Stomach (tissue), 9 donors: ENCODE measurements around the gene KLC3. TPM values are rescaled to one million over a fixed set of nuclear protein-coding genes. Genes with fewer than 3 reads are reported as not detected.

ENCODE experiments used
- DNase-seq, 2 donors: peaks; one replicate each; pipeline versions ENCODE4 v3.0.0 to v3.0.0-alpha.2; 2013 to 2019
- H3K27ac ChIP-seq, 5 donors: fragments of 200-600 bp in 4 of 5; sonication (generic) in 4 of 5; one replicate each; pipeline ENCODE4 v1.5.1; 2013 to 2019; ENCODE audit warnings: mild to moderate bottlenecking in 1 of 5, moderate library complexity in 1 of 5
- H3K27me3 ChIP-seq, 3 donors: fragments of 200-600 bp; sonication (generic); one replicate each; pipeline ENCODE4 v1.5.1; 2017 to 2019; ENCODE audit warnings: mixed run types in 1 of 3
- H3K36me3 ChIP-seq, 4 donors: fragments of 200-600 bp; sonication (generic); 1 replicate in 3 of 4; 2 replicates in 1 of 4; pipeline ENCODE4 v1.5.1; 2016 to 2019
- H3K4me1 ChIP-seq, 4 donors: fragments of 200-600 bp; sonication (generic); one replicate each; pipeline ENCODE4 v1.5.1; 2016 to 2019
- H3K4me3 ChIP-seq, 4 donors: fragments of 200-600 bp; sonication (generic) in 3 of 4; one replicate each; pipeline ENCODE4 v1.5.1; 2016 to 2019; ENCODE audit warnings: mild to moderate bottlenecking in 1 of 4
- H3K9me3 ChIP-seq, 4 donors: fragments of 200-600 bp; sonication (generic); one replicate each; pipeline ENCODE4 v1.5.1; 2016 to 2019
- CTCF ChIP-seq, 7 experiments: fragments of 450-650 bp in 4 of 7; fragments of 200-600 bp in 3 of 7; sonication (generic) in 3 of 7; IDR thresholded peaks; one replicate each; pipeline ENCODE4 v1.5.1; 2016 to 2019; ENCODE audit warnings: antibody characterized with exemption in 7 of 7, control low read depth in 2 of 7, mild to moderate bottlenecking in 1 of 7
- EP300 ChIP-seq: sonication (generic); formaldehyde crosslinking; IDR thresholded peaks from one replicate; pipeline ENCODE4 v1.6.1; 2017; ENCODE audit warnings: antibody characterized with exemption
- POLR2A ChIP-seq, 4 donors: fragments of 450-650 bp; IDR thresholded peaks; one replicate each; pipeline ENCODE4 v1.6.1; 2016; ENCODE audit warnings: antibody characterized with exemption in 4 of 4, control low read depth in 2 of 4, mild to moderate bottlenecking in 1 of 4, moderate library complexity in 1 of 4
- POLR2AphosphoS5 ChIP-seq, 3 donors: sonication (generic); formaldehyde crosslinking; IDR thresholded peaks; one replicate each; pipeline ENCODE4 v1.6.1; 2016; ENCODE audit warnings: antibody characterized with exemption in 3 of 3
- WGBS, 5 donors: extraction: QIAGEN DNeasy Blood & Tissue Kit in 3 of 5; methylation state at CpG; one replicate each; pipeline versions ENCODE4 v1.1.5 to v1.1.7; 2013 to 2018; 5-methylcytosine and 5-hydroxymethylcytosine counted together
- intact Hi-C: fragments of 100-400 bp; cut with DNase I; formaldehyde crosslinking; loops from one replicate; pipeline ENCODE4 v1.15.1; 2023; ENCODE audit warnings: low total_unique reads
- polyA plus RNA-seq, 3 donors: library from polyadenylated mRNA; stranded (reverse); fragments of 200-250 nt; gene quantifications; one replicate each; pipeline ENCODE4 v1.2.3, GENCODE V29; 2013
- total RNA-seq, 5 donors: library from RNA; depleted of rRNA; stranded (reverse); fragments of >200 nt; gene quantifications; one replicate each; pipeline versions ENCODE4 v1.1.0 to v1.2.3, GENCODE V29; 2014 to 2016
- donor health status: healthy with polysubstance abuse.
- donor health status: Bipolar disorder and iron deficiency.
- donor health status: healthy.

Gene KLC3
- total and polyA plus RNA-seq, 8 donors = 0.61 to 7.0 (median 0.99) TPM; not detected in 4

DNA sequence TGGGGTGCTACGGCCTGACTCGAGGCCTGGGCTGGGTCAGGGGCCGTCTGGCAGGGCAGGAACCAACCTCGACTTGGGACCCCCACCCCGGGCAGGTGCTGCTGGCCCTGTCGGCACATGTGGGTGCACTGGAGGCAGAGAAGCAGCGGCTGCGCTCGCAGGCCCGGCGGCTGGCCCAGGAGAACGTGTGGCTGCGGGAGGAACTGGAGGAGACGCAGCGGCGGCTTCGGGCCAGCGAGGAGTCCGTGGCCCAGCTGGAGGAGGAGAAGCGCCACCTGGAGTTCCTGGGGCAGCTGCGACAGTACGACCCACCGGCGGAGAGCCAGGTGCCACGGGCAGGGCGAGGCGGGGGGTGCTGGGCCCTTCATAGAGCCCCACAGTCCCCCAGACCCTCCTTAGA, 5.9 kb downstream of the KLC3 start:
- no peak for TF ChIP-seq POLR2AphosphoS5 (IDR thresholded peaks at IDR 0.05)
- no peak for TF ChIP-seq CTCF (IDR thresholded peaks at IDR 0.05)
- no peak for TF ChIP-seq EP300
- TF ChIP-seq POLR2A (IDR thresholded peaks at IDR 0.05) = no peak
- H3K9me3 ChIP-seq = no peaks in the 10 kb centered on the region
- DNase-seq = peak; percentile 43 to 48
- H3K36me3 ChIP-seq = peaks cover 0 to 15% (median 14%) of the 10 kb centered on the region in 4 donors
- H3K4me3 ChIP-seq = no peak overlapping the region
- peaks cover 0 to 60% (median 29%) of the 10 kb centered on the region in 3 donors for H3K27me3 ChIP-seq
- H3K4me1 ChIP-seq = peaks cover 0 to 6% (median 2%) of the 10 kb centered on the region in 4 donors
- intact Hi-C loops = no loop called here
- H3K27ac ChIP-seq = no peak overlapping the region
- 21 to 41% (median 30%) methylated on average over 9 to 27 of the region's 27 CpGs for WGBS, 5 donors

- peaks cover 12 to 29% (median 27%) of the 10 kb centered on the region in 4 donors for H3K36me3 ChIP-seq
- intact Hi-C loops = no loop called here
- H3K4me3 ChIP-seq = no peak overlapping the region
- peaks cover 0 to 47% (median 29%) of the 10 kb centered on the region in 3 donors for H3K27me3 ChIP-seq
- H3K9me3 ChIP-seq = no peaks in the 10 kb centered on the region
- no peak overlapping the region for H3K27ac ChIP-seq
- DNase-seq = peak in 1 of 2 donors; percentile 5
- H3K4me1 ChIP-seq = peaks cover 0 to 6% (median 2%) of the 10 kb centered on the region in 4 donors
- WGBS, 5 donors = 69 to 75% (median 73%) methylated on average over 12 to 25 of the region's 25 CpGs
- TF ChIP-seq POLR2A (IDR thresholded peaks at IDR 0.05) (no peak), CTCF (IDR thresholded peaks at IDR 0.05) (no peak), EP300 (no peak), POLR2AphosphoS5 (IDR thresholded peaks at IDR 0.05) (no peak)
These were observed 7.2 kb downstream of the KLC3 start for GRCh38 chr19:45347570-45348366.

DNA sequence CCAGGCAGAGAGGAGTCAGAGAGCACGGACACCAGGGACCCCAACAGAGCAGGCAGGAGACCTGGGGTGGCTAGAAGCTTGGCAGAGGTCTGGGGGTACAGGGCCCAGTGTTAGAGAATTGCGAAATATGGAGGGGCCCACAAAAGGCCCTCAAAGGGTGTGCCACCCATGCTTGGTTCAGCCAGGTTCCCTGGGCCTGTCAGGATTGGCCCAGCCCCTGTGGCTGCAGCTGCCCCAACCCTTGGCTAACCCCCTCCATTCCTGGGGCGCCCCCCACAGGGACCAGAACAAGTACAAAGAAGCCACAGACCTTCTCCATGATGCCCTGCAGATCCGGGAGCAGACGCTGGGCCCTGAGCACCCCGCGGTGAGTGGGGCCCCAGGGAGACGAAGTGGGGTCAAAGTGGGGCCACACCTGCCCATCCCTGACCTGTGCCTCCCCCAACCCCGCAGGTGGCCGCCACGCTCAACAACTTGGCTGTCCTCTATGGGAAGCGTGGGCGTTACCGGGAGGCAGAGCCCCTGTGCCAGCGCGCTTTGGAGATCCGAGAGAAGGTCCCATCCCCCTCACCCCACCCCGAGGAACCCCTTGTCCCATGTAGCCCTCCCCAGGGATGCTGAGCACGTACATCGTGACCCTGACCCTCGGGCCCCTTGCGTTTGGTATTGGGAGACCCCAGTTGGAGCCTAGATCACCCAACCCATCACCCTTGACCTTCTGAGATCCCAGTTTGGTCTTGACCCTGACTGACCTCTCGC, 8.0 kb downstream of the KLC3 start:
- no peak for DNase-seq
- Histone ChIP-seq H3K9me3 (no peaks in the 10 kb centered on the region), H3K4me1 (peaks cover 0 to 6% (median 2%) of the 10 kb centered on the region in 4 donors), H3K27me3 (peaks cover 0 to 44% (median 29%) of the 10 kb centered on the region in 3 donors), H3K4me3 (no peak overlapping the region), H3K27ac (no peak overlapping the region), H3K36me3 (peaks cover 12 to 36% (median 34%) of the 10 kb centered on the region in 4 donors)
- 73 to 77% (median 76%) methylated on average over 16 to 23 of the region's 23 CpGs for WGBS, 5 donors
- TF ChIP-seq EP300 (no peak), POLR2A (IDR thresholded peaks at IDR 0.05) (no peak), POLR2AphosphoS5 (IDR thresholded peaks at IDR 0.05) (no peak), CTCF (IDR thresholded peaks at IDR 0.05) (no peak)
- intact Hi-C loops = no loop called here

DNA sequence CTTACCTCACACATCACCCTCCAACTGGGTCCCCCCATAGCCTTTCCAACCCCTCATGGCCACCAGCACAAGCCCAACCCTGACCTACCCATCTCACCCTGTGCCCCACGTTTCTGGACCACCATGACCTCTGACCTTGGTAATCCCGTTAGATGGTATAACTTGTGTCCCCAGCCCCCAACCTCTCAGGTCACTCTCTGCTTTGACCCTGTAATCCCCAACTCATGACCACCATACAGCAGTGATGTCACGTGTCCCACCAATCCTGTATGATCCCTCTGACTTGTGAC, 8.5 kb downstream of the KLC3 start:
- DNase-seq = no peak
- Histone ChIP-seq H3K4me3 (no peak overlapping the region), H3K27me3 (peaks cover 0 to 44% (median 29%) of the 10 kb centered on the region in 3 donors), H3K4me1 (peaks cover 0 to 6% (median 2%) of the 10 kb centered on the region in 4 donors), H3K36me3 (peaks cover 14 to 42% (median 40%) of the 10 kb centered on the region in 4 donors), H3K9me3 (no peaks in the 10 kb centered on the region), H3K27ac (no peak overlapping the region)
- 47 to 75% (median 69%) methylated on average over 3 of the region's 3 CpGs for WGBS, 5 donors
- intact Hi-C loops = no loop called here
- no peak for TF ChIP-seq CTCF (IDR thresholded peaks at IDR 0.05)
- TF ChIP-seq POLR2AphosphoS5 (IDR thresholded peaks at IDR 0.05) = no peak
- TF ChIP-seq EP300 = no peak
- no peak for TF ChIP-seq POLR2A (IDR thresholded peaks at IDR 0.05)
